H54 (cell line): ENCODE data around the gene ZBTB2.

Experiments
- DNase-seq: peaks from one replicate; pipeline ENCODE4 v3.0.0; 2011; ENCODE audit warnings: low spot score, mixed read lengths; ENCODE audit not compliant: insufficient read length
- FAIRE-seq: peaks from 3 replicates; lab custom pipeline; 2011; peaks lifted over from hg19 to GRCh38; lab: Jason Lieb, UNC
- POLR2A ChIP-seq: IDR thresholded peaks from 2 replicates; pipeline ENCODE4 v1.6.1; 2011; ENCODE audit warnings: low read depth, mild to moderate bottlenecking, low read length

ZBTB2 gene

GRCh38 chr6:151391471-151392413, at the start of gene ZBTB2:
Gene ZBTB2 (minus strand): TSS chr6:151391559. CDS start chr6:151373637, 17,922 bp downstream.
- peak; percentile 6 for FAIRE-seq

GRCh38 chr6:151440930-151441329, 49.6 kb upstream of the ZBTB2 start:
- FAIRE-seq: no peak
- no peak for DNase-seq
- TF ChIP-seq POLR2A: no peak

More at GRCh38 chr6:151391471-151392413, at the start of gene ZBTB2:
- DNase-seq: peak; percentile 75
- TF ChIP-seq POLR2A: no peak

GRCh38 chr6:151440498-151440897, 49.1 kb upstream of the ZBTB2 start:
- DNase-seq (no peak), FAIRE-seq (no peak)
- TF ChIP-seq POLR2A: no peak

GRCh38 chr6:151437401-151437800, 46.0 kb upstream of the ZBTB2 start:
- FAIRE-seq (no peak), DNase-seq (no peak)
- no peak for TF ChIP-seq POLR2A

- DNase-seq: no peak
- no peak for TF ChIP-seq POLR2A
- FAIRE-seq: no peak
These were observed 45.4 kb upstream of the ZBTB2 start for GRCh38 chr6:151436802-151437201.

- FAIRE-seq (no peak), DNase-seq (no peak)
- no peak for TF ChIP-seq POLR2A
These were observed 44.9 kb upstream of the ZBTB2 start for GRCh38 chr6:151436300-151436699.

GRCh38 chr6:151434369-151434768, 43.0 kb upstream of the ZBTB2 start:
- FAIRE-seq (no peak), DNase-seq (no peak)
- no peak for TF ChIP-seq POLR2A

GRCh38 chr6:151432651-151433050, 41.3 kb upstream of the ZBTB2 start:
- DNase-seq (no peak), FAIRE-seq (no peak)
- TF ChIP-seq POLR2A: no peak

GRCh38 chr6:151431337-151431736, 40.0 kb upstream of the ZBTB2 start:
- no peak for TF ChIP-seq POLR2A
- FAIRE-seq (no peak), DNase-seq (no peak)

- no peak for TF ChIP-seq POLR2A
- no peak for FAIRE-seq
These were observed 39.5 kb upstream of the ZBTB2 start for GRCh38 chr6:151430886-151431285.

GRCh38 chr6:151428093-151428735, 36.9 kb upstream of the ZBTB2 start:
- DNase-seq (no peak), FAIRE-seq (no peak)
- TF ChIP-seq POLR2A: no peak

More at GRCh38 chr6:151430886-151431285, 39.5 kb upstream of the ZBTB2 start:
- no peak for DNase-seq

GRCh38 chr6:151425561-151425960, 34.2 kb upstream of the ZBTB2 start:
- TF ChIP-seq POLR2A: no peak
- no peak for DNase-seq
- peak; percentile 95 for FAIRE-seq

GRCh38 chr6:151422981-151423380, 31.6 kb upstream of the ZBTB2 start:
- FAIRE-seq (no peak), DNase-seq (no peak)
- no peak for TF ChIP-seq POLR2A

- no peak for TF ChIP-seq POLR2A
- FAIRE-seq: no peak
- no peak for DNase-seq
These were observed 26.1 kb upstream of the ZBTB2 start for GRCh38 chr6:151417477-151417876.
